Measurements from ENCODE around the gene GUCY2D.

GRCh38 chr17:8062807-8063483 is 60.5 kb downstream of the GUCY2D start:
- TF ChIP-seq, protein P1, sequence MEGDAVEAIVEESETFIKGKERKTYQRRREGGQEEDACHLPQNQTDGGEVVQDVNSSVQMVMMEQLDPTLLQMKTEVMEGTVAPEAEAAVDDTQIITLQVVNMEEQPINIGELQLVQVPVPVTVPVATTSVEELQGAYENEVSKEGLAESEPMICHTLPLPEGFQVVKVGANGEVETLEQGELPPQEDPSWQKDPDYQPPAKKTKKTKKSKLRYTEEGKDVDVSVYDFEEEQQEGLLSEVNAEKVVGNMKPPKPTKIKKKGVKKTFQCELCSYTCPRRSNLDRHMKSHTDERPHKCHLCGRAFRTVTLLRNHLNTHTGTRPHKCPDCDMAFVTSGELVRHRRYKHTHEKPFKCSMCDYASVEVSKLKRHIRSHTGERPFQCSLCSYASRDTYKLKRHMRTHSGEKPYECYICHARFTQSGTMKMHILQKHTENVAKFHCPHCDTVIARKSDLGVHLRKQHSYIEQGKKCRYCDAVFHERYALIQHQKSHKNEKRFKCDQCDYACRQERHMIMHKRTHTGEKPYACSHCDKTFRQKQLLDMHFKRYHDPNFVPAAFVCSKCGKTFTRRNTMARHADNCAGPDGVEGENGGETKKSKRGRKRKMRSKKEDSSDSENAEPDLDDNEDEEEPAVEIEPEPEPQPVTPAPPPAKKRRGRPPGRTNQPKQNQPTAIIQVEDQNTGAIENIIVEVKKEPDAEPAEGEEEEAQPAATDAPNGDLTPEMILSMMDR (IDR thresholded peaks at IDR 0.05), result no peak
- TF ChIP-seq POLR2A (IDR thresholded peaks at IDR 0.05), result no peak

Measured in thyroid gland (tissue), 4 donors.